Tibial nerve (tissue), 3 donors: ENCODE results near the gene LATS2.

Experiments used
- CTCF ChIP-seq, 5 experiments: fragments of 200-600 bp in 3 of 5; fragments of 450-650 bp in 2 of 5; sonication (generic) in 3 of 5; IDR thresholded peaks; one replicate each; pipeline ENCODE4 v1.5.1; 2016 to 2019; ENCODE audit warnings: antibody characterized with exemption in 5 of 5, mild to moderate bottlenecking in 3 of 5, moderate library complexity in 2 of 5
- POLR2A ChIP-seq, 2 donors: fragments of 450-650 bp; IDR thresholded peaks; one replicate each; pipeline ENCODE4 v1.6.1; 2017; ENCODE audit warnings: antibody characterized with exemption in 2 of 2, mild to moderate bottlenecking in 2 of 2, moderate library complexity in 2 of 2

- no peak for TF ChIP-seq POLR2A (IDR thresholded peaks at IDR 0.05)
- no peak for TF ChIP-seq CTCF (IDR thresholded peaks at IDR 0.05)
These were observed 6.4 kb downstream of the LATS2 start for GRCh38 chr13:21055016-21055415.
